Calu3 (cell line): ENCODE results near the gene LRGUK. TPM values are rescaled to one million over a fixed set of nuclear protein-coding genes. Genes with fewer than 3 reads are reported as not detected.

Experiments used
- BruUV-seq: library from RNA; stranded (reverse); fragments of 400-500 nt; replicated peaks from 2 replicates; lab custom pipeline; 2021; lab: Mats Ljungman, UMichigan
- CTCF ChIA-PET: fragments of 300-600 bp; sonication (Branson Sonifier 250); formaldehyde crosslinking; loops from one replicate; lab custom pipeline; 2022; ENCODE audit warnings: antibody characterized with exemption; lab: Charles Lee
- DNase-seq: peaks from one replicate; pipeline ENCODE4 v3.0.0; 2022
- H3K27ac Mint-ChIP-seq: one replicate; pipeline ENCODE4 v1.8.0; 2022; ENCODE audit warnings: mixed read lengths; ENCODE audit not compliant: unreplicated experiment
- H3K27me3 Mint-ChIP-seq: one replicate; pipeline ENCODE4 v1.8.0; 2022; ENCODE audit warnings: mixed read lengths; ENCODE audit not compliant: unreplicated experiment
- H3K36me3 Mint-ChIP-seq: one replicate; pipeline ENCODE4 v1.8.0; 2022; ENCODE audit warnings: mild to moderate bottlenecking, moderate library complexity, mixed read lengths; ENCODE audit not compliant: insufficient read depth, unreplicated experiment
- H3K4me1 Mint-ChIP-seq: one replicate; pipeline ENCODE4 v1.8.0; 2022; ENCODE audit warnings: mild to moderate bottlenecking, low read depth, mixed read lengths; ENCODE audit not compliant: unreplicated experiment
- H3K4me3 Mint-ChIP-seq: one replicate; pipeline ENCODE4 v1.8.0; 2022; ENCODE audit warnings: mild to moderate bottlenecking, low read depth, moderate library complexity, mixed read lengths; ENCODE audit not compliant: unreplicated experiment
- H3K9me3 Mint-ChIP-seq: one replicate; pipeline ENCODE4 v1.8.0; 2022; ENCODE audit warnings: low read depth, mixed read lengths; ENCODE audit not compliant: unreplicated experiment
- CTCF ChIP-seq: fragments of 200-600 bp; IDR thresholded peaks from one replicate; pipeline ENCODE4 v1.8.0; 2022; ENCODE audit warnings: antibody characterized with exemption; ENCODE audit not compliant: unreplicated experiment
- intact Hi-C: fragments of 100-400 bp; cut with micrococcal nuclease; formaldehyde crosslinking; loops from one replicate; pipeline ENCODE4 v1.10.0; 2022; ENCODE audit not compliant: unreplicated experiment
- total RNA-seq: library from RNA; stranded (reverse); gene quantifications from 2 replicates; pipeline ENCODE4 v1.2.3, GENCODE V29; 2022

Gene LRGUK
- total RNA-seq, 1 experiment from 2014 or later = 0.52 TPM

- Mint-ChIP-seq H3K4me1 (peaks cover 17% of the 10 kb centered on the region), H3K27me3 (no peaks in the 10 kb centered on the region), H3K4me3 (no peak overlapping the region), H3K27ac (no peak overlapping the region), H3K36me3 (no peaks in the 10 kb centered on the region), H3K9me3 (no peaks in the 10 kb centered on the region)
- no TSS peak for BruUV-seq
- no peak for TF ChIP-seq CTCF
- CTCF ChIA-PET = no interaction called here
- no peak for DNase-seq
- intact Hi-C loops = no loop called here
Observed at GRCh38 chr7:134176037-134176350, 48.9 kb downstream of the LRGUK start.

GRCh38 chr7:134179036-134180011, 52.2 kb downstream of the LRGUK start:
- no peak for DNase-seq
- TF ChIP-seq CTCF = no peak
- intact Hi-C loops = no loop called here
- no peak overlapping the region for H3K4me3 Mint-ChIP-seq
- no peaks in the 10 kb centered on the region for H3K27me3 Mint-ChIP-seq
- CTCF ChIA-PET = no interaction called here
- H3K36me3 Mint-ChIP-seq = no peaks in the 10 kb centered on the region
- H3K27ac Mint-ChIP-seq = no peak overlapping the region
- no peaks in the 10 kb centered on the region for H3K9me3 Mint-ChIP-seq
- peaks cover 12% of the 10 kb centered on the region for H3K4me1 Mint-ChIP-seq
- no TSS peak for BruUV-seq

- Mint-ChIP-seq H3K4me3 (no peak overlapping the region), H3K27me3 (no peaks in the 10 kb centered on the region), H3K36me3 (no peaks in the 10 kb centered on the region), H3K27ac (no peak overlapping the region), H3K9me3 (no peaks in the 10 kb centered on the region), H3K4me1 (peaks cover 2% of the 10 kb centered on the region)
- DNase-seq = no peak
- CTCF ChIA-PET = no interaction called here
- intact Hi-C loops = no loop called here
- no TSS peak for BruUV-seq
- no peak for TF ChIP-seq CTCF
Observed at GRCh38 chr7:134180376-134180775, 53.2 kb downstream of the LRGUK start.

- no peak for TF ChIP-seq CTCF
- H3K36me3 Mint-ChIP-seq = no peaks in the 10 kb centered on the region
- H3K9me3 Mint-ChIP-seq = no peaks in the 10 kb centered on the region
- no peak overlapping the region for H3K4me3 Mint-ChIP-seq
- intact Hi-C loops = no loop called here
- no TSS peak for BruUV-seq
- H3K27ac Mint-ChIP-seq = no peak overlapping the region
- DNase-seq = no peak
- no peaks in the 10 kb centered on the region for H3K4me1 Mint-ChIP-seq
- CTCF ChIA-PET = no interaction called here
- no peaks in the 10 kb centered on the region for H3K27me3 Mint-ChIP-seq
Observed at GRCh38 chr7:134182078-134182477, 54.9 kb downstream of the LRGUK start.
